Measurements from ENCODE around the gene FANCI.
A peak's percentile ranks its signal among the peaks of the same experiment; 100 is the strongest.

Gene FANCI

DNA sequence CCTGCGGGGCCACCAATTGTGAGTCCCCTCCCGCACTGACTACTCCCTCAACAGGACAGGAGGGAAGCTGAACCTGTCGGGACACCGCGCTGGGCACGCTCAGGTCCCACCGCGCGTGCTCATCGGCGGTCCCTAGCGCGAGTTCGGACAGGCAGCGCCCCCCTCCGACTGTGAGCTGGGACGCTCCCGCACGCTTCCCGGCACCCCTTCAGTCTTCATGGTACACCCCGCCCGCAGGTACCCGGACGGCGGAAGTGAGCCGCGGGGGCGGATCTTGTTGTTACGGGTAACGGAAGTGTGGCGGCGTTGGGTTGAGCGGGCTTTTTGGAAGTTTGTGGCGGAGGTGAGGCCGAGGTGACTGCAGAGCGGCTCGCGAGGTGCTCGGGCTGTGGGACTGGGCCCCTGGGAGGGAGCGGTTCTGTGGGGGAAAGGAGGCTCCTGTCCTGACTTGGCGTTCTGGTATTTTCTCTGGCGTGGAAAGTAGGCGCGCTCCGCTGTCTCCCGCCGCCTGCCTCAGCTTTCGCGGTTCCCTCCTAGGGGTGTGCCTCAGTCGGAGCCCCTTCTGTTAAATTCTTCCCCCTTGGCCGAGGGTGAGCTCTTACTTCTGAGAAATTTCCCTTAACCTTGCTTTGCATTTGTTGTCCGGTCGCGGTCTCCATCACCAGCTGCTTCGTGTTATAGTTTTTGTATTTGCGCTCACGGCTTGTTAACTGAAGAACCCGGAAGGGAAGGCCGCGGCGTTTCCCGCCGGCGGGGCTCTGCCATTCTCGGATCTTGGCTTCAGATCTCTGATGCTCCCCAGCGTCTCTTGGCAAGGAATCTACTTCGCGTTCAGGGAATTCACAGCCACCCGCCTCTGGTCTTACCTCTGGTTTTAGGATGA, at the start of gene FANCI:
TSS of gene FANCI (plus strand) at position 289 of the 883 bp plus-strand sequence. CDS start 3,669 bp downstream, outside the sequence.
- peak; percentile 75 for DNase-seq (ENCODE audit: low read depth, low spot score)

GRCh38 chr15:89194608-89195007, 49.2 kb upstream of the FANCI start:
- DNase-seq (ENCODE audit: low read depth, low spot score) = no peak

GRCh38 chr15:89195836-89196235, 47.9 kb upstream of the FANCI start:
- no peak for DNase-seq (ENCODE audit: low read depth, low spot score)

- no peak for DNase-seq (ENCODE audit: low read depth, low spot score)
These were observed 47.5 kb upstream of the FANCI start for GRCh38 chr15:89196241-89196640.

DNA sequence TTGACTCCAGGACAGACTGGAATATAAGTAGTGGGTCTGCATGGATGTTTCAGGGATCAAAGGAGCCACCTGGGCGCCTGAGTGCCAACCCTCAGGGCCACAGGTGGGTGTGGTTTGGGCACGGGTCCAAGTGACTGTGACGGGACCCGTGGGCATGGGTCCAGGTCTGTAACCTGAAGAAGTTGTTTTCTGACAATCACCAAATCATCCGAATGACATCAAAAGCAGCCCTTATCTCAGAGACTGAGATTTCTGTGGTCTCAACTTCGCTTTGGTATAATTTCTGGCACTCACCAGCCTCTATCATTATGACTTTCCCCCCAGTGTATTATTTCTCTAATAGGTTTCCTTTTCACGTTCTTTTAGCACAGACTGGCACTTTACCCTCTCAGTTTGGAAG, 46.8 kb upstream of the FANCI start:
- no peak for DNase-seq (ENCODE audit: low read depth, low spot score)

DNA sequence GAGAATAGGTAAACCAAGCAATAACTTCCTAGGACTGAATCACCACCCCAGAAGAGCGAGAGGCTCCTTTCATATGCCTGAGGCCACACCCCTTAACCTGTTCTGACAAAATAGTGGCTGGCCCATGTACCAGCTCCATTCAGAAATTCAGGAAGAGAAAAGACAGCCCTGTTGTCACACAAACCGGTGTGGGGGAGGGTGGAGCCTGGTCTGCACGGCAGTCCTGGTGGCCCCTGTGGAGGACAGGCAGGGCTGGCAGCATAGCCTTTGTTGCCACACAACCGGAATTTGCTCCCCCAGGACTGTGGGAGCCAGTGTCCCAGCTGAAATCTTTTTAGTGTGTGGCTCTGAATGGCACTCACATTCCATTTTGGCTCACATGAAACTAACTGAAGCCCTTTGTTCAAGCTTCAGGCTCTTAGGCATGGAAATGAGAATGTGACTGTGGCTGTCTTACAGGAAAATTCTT, 46.2 kb upstream of the FANCI start:
- peak; percentile 64 for DNase-seq (ENCODE audit: low read depth, low spot score)

GRCh38 chr15:89198196-89198595, 45.6 kb upstream of the FANCI start:
- no peak for DNase-seq (ENCODE audit: low read depth, low spot score)

GRCh38 chr15:89198934-89199333, 44.8 kb upstream of the FANCI start:
- DNase-seq (ENCODE audit: low read depth, low spot score) = no peak

DNA sequence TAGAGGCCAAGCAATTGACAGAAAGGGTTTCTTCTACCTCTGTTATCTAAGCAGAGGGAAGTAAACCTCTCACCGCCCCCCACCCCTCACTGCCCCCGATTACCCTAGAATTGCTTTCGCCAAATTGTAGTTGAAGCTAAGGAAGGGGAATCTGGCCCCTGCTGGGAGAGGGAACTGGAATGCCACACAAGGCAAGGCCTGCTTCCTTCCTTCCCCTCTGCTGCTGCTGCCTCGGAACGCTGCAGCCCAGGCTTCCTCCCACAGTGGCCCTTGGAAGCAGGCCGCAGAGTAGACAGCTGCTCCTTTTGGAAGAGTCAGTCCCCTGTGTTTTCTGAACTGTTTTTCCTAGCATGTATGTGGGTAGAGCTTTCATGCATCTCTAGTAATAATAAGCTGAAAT, 44.0 kb upstream of the FANCI start:
- DNase-seq (ENCODE audit: low read depth, low spot score) = peak; percentile 33

DNA sequence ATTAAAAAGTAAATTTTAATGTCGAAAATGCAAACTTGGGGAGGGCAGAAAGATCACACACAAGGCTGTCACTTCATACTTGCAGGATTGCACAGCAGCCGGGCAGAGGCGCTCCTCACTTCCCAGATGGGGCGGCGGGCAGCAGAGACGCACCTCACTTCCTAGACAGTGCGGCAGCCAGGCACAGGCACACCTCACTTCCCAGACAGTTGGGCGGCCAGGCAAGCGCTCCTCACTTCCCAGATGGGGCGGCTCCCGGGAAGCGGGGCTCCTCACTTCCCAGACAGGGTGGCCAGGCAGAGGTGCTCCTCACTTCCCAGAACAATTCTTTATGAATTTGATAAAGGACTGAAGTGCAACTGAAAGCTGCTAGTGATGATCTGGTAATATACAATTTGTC, 43.6 kb upstream of the FANCI start:
- DNase-seq (ENCODE audit: low read depth, low spot score) = no peak

DNA sequence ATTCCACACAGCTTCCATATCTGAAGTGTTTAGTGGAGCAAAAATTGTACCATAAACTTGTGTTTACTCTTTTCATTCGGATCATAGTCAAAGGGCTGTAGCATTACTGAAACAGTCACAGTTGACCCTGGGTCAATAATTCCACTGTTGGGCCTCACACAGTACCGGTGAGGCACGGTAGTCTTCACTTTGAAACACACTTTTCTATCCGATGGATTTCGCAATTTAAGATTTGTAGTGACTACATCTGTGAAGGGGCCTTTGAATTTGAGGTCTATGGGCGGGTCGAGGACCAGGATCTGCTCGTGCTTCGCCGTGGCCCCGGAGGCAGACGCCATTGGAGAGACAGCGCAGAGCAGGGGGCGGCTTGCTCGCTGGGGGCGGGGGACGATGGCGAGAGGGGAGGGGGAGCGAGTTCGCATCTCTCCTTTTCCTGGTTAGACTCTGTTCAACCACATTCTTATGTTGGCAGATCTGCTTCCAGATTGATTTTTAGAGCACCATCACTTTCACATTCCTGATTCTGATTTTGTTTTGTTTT, 42.2 kb upstream of the FANCI start:
- DNase-seq (ENCODE audit: low read depth, low spot score) = no peak

- DNase-seq (ENCODE audit: low read depth, low spot score) = no peak
These were observed 40.0 kb upstream of the FANCI start for GRCh38 chr15:89203705-89204273.

GRCh38 chr15:89205991-89206585, 37.7 kb upstream of the FANCI start:
- no peak for DNase-seq (ENCODE audit: low read depth, low spot score)

- DNase-seq (ENCODE audit: low read depth, low spot score) = no peak
These were observed 36.9 kb upstream of the FANCI start for GRCh38 chr15:89206908-89207331.

- no peak for DNase-seq (ENCODE audit: low read depth, low spot score)
These were observed 35.5 kb upstream of the FANCI start for GRCh38 chr15:89208256-89208655.

DNA sequence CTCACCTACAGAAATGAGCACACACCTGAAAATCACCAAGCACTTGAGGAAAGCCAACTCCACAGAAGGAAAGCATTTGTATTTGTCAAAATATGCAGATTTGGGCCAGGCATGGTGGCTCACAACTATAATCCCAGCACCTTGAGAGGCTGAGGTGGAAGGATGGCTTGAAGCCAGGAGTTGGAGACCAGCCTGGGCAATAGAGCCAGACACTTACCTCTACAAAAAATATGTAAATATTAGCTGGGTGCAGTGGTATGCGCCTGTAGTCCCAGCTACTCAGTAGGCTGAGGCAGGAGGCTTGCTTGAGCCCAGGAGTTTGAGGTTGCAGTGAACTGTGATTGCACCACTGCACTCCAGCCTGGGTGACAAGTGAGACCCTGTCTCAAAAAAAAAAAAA, 34.7 kb upstream of the FANCI start:
- no peak for DNase-seq (ENCODE audit: low read depth, low spot score)

DNA sequence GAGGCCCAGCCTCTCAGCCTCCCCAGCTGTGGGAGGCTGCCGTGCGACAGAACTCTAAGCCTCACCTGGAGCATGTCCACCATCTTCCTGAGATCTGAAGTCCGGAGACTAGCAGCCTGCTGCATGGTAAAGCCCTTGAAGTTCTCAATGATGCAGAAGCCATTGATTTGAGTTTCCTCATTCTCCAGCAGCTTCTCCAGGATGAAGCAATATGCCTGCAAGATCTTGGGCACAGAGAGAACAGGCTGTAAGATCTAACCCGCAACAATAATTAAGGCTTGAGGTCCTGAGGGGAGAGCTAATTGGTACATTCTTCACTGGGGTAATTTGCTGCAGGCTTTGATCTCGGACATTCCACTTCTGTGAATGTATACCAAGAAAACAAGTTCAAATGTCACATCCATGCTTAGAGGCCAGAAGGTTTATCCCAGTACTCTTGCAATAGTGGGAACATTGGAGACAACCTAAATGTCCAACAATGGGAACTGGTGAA, 32.1 kb upstream of the FANCI start:
- DNase-seq (ENCODE audit: low read depth, low spot score) = no peak

GRCh38 chr15:89215627-89216026, 28.2 kb upstream of the FANCI start:
- DNase-seq (ENCODE audit: low read depth, low spot score) = no peak

DNA sequence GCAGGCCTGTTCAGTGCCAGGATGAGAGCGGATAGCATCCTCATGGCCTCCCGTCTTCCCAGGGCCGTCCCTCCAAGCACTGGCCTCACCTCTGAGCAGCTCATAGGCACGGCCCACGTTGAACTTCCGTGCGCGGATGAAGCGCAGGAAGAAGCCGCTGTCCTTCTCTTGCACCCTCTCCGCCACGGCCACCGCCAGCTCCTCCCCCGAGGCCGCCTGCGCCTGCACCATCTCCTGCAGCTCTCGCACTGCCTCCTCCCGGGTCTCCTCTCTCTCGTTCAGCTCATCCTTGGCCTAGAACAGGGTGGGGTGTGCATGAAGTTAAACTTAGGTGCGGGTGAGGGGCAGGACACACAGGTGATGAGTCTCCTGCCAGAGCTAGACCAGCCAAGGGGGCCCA, 26.7 kb upstream of the FANCI start:
- DNase-seq (ENCODE audit: low read depth, low spot score) = no peak

- DNase-seq (ENCODE audit: low read depth, low spot score) = no peak
These were observed 25.9 kb upstream of the FANCI start for GRCh38 chr15:89217686-89218376.

DNA sequence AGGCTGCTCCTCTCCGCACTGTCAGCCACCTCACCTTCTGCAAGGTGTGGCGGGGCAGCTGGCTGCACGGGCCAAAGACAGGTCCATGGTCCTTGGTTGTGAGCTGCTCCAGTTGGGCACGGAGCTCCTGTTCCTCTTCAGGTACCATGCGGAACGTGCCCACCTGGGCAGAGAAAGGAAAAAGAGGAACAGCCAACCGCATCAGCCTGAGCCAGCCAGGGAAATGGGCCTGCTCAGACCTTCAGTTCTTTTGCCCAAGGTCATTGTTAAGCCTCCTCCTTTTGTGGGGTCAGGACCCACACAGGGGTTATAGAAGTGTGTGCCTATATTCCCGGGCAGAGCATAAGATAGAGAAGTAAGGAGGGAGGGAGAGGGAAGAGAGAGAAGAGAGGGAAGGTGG, 25.2 kb upstream of the FANCI start:
- no peak for DNase-seq (ENCODE audit: low read depth, low spot score)

DNA sequence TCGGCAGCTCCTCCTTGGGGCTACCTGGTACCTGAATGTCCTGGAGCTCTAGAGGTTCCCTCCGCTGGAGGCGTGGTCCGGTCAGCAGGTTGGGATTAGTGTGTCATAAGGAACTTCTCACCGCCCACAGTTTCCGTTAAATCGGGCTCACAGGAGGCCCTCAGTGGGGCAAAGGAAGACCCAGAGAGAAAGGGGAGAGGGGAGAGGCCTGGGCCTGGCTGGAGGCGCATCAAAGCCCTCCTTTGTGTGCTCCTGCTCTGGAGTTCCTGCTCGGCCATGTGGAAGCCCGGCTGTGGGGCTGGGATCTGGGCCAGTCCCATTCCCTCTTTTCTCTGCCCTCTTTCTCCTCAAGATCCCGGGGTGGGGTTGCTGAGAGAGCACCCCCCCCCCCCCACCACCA, 22.2 kb upstream of the FANCI start, which contains the start of gene RLBP1:
TSS of gene RLBP1 (minus strand) at position 37 of the 400 bp plus-strand sequence. CDS start 2,604 bp downstream, outside the sequence.
- no peak for DNase-seq (ENCODE audit: low read depth, low spot score)
